Measurements from ENCODE around the gene ZBTB5.

Gene ZBTB5

GRCh38 chr9:37441776-37442370 is 23.4 kb downstream of the ZBTB5 start:
- H3K4me3 ChIP-seq (replicated peaks; ENCODE audit: low read depth, low read length) = no peak overlapping the region
- TF ChIP-seq CTCF (IDR thresholded peaks at IDR 0.05; ENCODE audit: low read length, missing control alignments) = no peak

GRCh38 chr9:37438359-37438758 is 26.9 kb downstream of the ZBTB5 start:
- DNase-seq (ENCODE audit: low read depth) = no peak
- TF ChIP-seq CTCF (IDR thresholded peaks at IDR 0.05; ENCODE audit: low read length, missing control alignments) = no peak
- no peak overlapping the region for H3K4me3 ChIP-seq (replicated peaks; ENCODE audit: low read depth, low read length)

More at GRCh38 chr9:37441776-37442370, 23.4 kb downstream of the ZBTB5 start:
- DNase-seq (ENCODE audit: low read depth) = no peak

- H3K4me3 ChIP-seq (replicated peaks; ENCODE audit: low read depth, low read length) = no peak overlapping the region
- no peak for TF ChIP-seq CTCF (IDR thresholded peaks at IDR 0.05; ENCODE audit: low read length, missing control alignments)
- no peak for DNase-seq (ENCODE audit: low read depth)
Observed at GRCh38 chr9:37437621-37438020, 27.6 kb downstream of the ZBTB5 start.

- no peak for DNase-seq (ENCODE audit: low read depth)
- no peak for TF ChIP-seq CTCF (IDR thresholded peaks at IDR 0.05; ENCODE audit: low read length, missing control alignments)
- H3K4me3 ChIP-seq (replicated peaks; ENCODE audit: low read depth, low read length) = no peak overlapping the region
Observed at GRCh38 chr9:37437010-37437409, 28.2 kb downstream of the ZBTB5 start.

GRCh38 chr9:37436540-37436939 is 28.7 kb downstream of the ZBTB5 start:
- H3K4me3 ChIP-seq (replicated peaks; ENCODE audit: low read depth, low read length) = no peak overlapping the region
- TF ChIP-seq CTCF (IDR thresholded peaks at IDR 0.05; ENCODE audit: low read length, missing control alignments) = no peak
- no peak for DNase-seq (ENCODE audit: low read depth)

GRCh38 chr9:37433867-37434371 is 31.3 kb downstream of the ZBTB5 start:
- DNase-seq (ENCODE audit: low read depth) = no peak
- TF ChIP-seq CTCF (IDR thresholded peaks at IDR 0.05; ENCODE audit: low read length, missing control alignments) = no peak
- H3K4me3 ChIP-seq (replicated peaks; ENCODE audit: low read depth, low read length) = no peak overlapping the region

GRCh38 chr9:37432020-37432419 is 33.2 kb downstream of the ZBTB5 start:
- TF ChIP-seq CTCF (IDR thresholded peaks at IDR 0.05; ENCODE audit: low read length, missing control alignments) = no peak
- no peak for DNase-seq (ENCODE audit: low read depth)
- H3K4me3 ChIP-seq (replicated peaks; ENCODE audit: low read depth, low read length) = no peak overlapping the region
